Breast epithelium (tissue), 4 donors: ENCODE measurements around the gene CDH13. TPM values are rescaled to one million over a fixed set of nuclear protein-coding genes. Genes with fewer than 3 reads are reported as not detected.

Experiments used
- DNase-seq, 2 donors: peaks; one replicate each; pipeline ENCODE4 v3.0.0-alpha.2; 2019; ENCODE audit warnings: low spot score in 2 of 2
- H3K27ac ChIP-seq, 2 donors: fragments of 200-600 bp; sonication (generic) in 1 of 2; one replicate each; pipeline ENCODE4 v1.5.1; 2016 to 2019; ENCODE audit warnings: mild to moderate bottlenecking in 1 of 2
- H3K27me3 ChIP-seq, 2 donors: fragments of 200-600 bp; sonication (generic) in 1 of 2; one replicate each; pipeline versions ENCODE4 v1.5.1 to v1.6.0; 2017 to 2019; ENCODE audit warnings: control low read depth in 1 of 2, mild to moderate bottlenecking in 1 of 2
- H3K36me3 ChIP-seq: fragments of 200-600 bp; one replicate; pipeline ENCODE4 v1.5.1; 2019
- H3K4me1 ChIP-seq, 2 donors: fragments of 200-600 bp; sonication (generic); one replicate each; pipeline ENCODE4 v1.5.1; 2016 to 2019; ENCODE audit warnings: control low read depth in 1 of 2
- H3K4me3 ChIP-seq, 3 donors: fragments of 200-600 bp; sonication (generic); 1 replicate in 2 of 3; 2 replicates in 1 of 3; pipeline ENCODE4 v1.5.1; 2016 to 2019; ENCODE audit warnings: mild to moderate bottlenecking in 3 of 3, moderate library complexity in 2 of 3
- H3K9me3 ChIP-seq, 2 donors: fragments of 200-600 bp; sonication (generic) in 1 of 2; one replicate each; pipeline ENCODE4 v1.5.1; 2016 to 2019; ENCODE audit warnings: control low read depth in 1 of 2
- POLR2A ChIP-seq: fragments of 450-650 bp; IDR thresholded peaks from one replicate; pipeline ENCODE4 v1.6.1; 2016; ENCODE audit warnings: antibody characterized with exemption, mild to moderate bottlenecking, moderate library complexity
- POLR2AphosphoS5 ChIP-seq, 3 donors: sonication (generic); formaldehyde crosslinking; IDR thresholded peaks; one replicate each; pipeline ENCODE4 v1.6.1; 2017; ENCODE audit warnings: antibody characterized with exemption in 3 of 3
- intact Hi-C: fragments of 100-400 bp; cut with DNase I; formaldehyde crosslinking; loops from one replicate; pipeline ENCODE4 v1.15.1; 2023; ENCODE audit warnings: low total_unique reads
- total RNA-seq, 3 donors: library from RNA; depleted of rRNA; stranded (reverse); fragments of >200 nt; gene quantifications; one replicate each; pipeline ENCODE4 v1.1.0, GENCODE V29; 2016
- TF ChIP-seq, protein P1 (sequence below), 3 donors: fragments of 450-650 bp; IDR thresholded peaks; one replicate each; pipeline ENCODE4 v1.5.1; 2016 to 2017; ENCODE audit warnings: antibody characterized with exemption in 3 of 3, mild to moderate bottlenecking in 3 of 3, moderate library complexity in 3 of 3

CDH13 gene
- total RNA-seq, 3 donors from 2014 or later, result 6.0 to 13.1 (median 11.5) TPM

DNA sequence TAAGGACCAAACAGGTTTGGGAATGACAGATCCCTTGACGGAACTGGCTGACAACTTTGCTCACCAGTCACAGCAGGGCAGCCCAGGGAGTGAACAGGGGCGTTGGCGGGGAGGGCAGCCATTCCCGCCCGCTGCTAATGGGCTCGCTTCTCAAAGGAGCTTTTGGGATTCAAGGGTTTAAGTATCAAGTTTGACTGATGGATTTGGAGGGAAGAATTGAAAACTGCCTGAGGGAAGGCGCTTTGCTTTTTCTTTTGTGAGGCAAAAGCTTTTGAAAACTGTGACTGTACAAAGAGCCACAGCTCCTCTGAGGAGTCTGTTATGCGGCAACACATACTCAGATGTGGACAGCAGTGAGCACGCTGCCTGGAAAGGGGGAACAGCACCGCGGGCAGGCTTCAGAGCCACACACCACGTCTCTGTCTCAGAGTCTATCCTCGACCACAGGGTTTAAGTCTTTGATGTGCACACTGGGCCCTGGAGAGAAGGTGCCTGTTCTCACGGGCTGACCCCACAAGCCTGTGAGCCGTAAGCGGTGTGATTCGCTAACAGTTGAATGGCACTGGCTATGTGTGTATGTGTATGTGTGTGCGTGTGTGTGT lies 1101.1 kb downstream of the CDH13 start:
- no peaks in the 10 kb centered on the region for H3K36me3 ChIP-seq
- H3K9me3 ChIP-seq, result no peaks in the 10 kb centered on the region
- intact Hi-C loops, result no loop called here
- no peaks in the 10 kb centered on the region for H3K4me1 ChIP-seq
- TF ChIP-seq, protein P1, sequence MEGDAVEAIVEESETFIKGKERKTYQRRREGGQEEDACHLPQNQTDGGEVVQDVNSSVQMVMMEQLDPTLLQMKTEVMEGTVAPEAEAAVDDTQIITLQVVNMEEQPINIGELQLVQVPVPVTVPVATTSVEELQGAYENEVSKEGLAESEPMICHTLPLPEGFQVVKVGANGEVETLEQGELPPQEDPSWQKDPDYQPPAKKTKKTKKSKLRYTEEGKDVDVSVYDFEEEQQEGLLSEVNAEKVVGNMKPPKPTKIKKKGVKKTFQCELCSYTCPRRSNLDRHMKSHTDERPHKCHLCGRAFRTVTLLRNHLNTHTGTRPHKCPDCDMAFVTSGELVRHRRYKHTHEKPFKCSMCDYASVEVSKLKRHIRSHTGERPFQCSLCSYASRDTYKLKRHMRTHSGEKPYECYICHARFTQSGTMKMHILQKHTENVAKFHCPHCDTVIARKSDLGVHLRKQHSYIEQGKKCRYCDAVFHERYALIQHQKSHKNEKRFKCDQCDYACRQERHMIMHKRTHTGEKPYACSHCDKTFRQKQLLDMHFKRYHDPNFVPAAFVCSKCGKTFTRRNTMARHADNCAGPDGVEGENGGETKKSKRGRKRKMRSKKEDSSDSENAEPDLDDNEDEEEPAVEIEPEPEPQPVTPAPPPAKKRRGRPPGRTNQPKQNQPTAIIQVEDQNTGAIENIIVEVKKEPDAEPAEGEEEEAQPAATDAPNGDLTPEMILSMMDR (IDR thresholded peaks at IDR 0.05), result no peak
- TF ChIP-seq POLR2A (no peak), POLR2AphosphoS5 (IDR thresholded peaks at IDR 0.05) (no peak)
- no peak overlapping the region for H3K27ac ChIP-seq
- H3K27me3 ChIP-seq, result no peaks in the 10 kb centered on the region
- H3K4me3 ChIP-seq, result no peak overlapping the region
- no peak for DNase-seq

DNA sequence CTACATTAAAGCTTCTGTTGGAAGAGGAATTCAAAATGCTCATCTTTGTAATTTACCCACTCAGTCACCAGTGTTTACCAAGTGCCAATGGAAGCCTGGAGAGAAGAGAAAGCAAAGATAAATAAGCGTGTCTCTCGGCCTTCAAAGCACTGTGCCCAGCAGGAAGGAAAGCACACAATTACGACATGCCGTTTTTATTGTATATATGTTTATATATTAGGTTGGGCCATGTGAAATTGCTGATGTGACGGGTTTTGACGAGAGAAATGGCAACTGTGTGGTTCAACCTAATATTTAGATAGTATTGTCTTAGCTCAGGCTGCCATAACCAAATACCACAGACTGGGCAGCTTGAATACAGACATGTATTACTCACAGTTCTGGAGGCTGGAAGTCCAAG lies 1101.7 kb downstream of the CDH13 start:
- DNase-seq, result no peak
- no peak overlapping the region for H3K4me3 ChIP-seq
- H3K4me1 ChIP-seq, result no peaks in the 10 kb centered on the region
- H3K27ac ChIP-seq, result no peak overlapping the region
- TF ChIP-seq, protein P1 (IDR thresholded peaks at IDR 0.05), result no peak
- H3K36me3 ChIP-seq, result no peaks in the 10 kb centered on the region
- no peaks in the 10 kb centered on the region for H3K9me3 ChIP-seq
- intact Hi-C loops, result no loop called here
- H3K27me3 ChIP-seq, result no peaks in the 10 kb centered on the region

DNA sequence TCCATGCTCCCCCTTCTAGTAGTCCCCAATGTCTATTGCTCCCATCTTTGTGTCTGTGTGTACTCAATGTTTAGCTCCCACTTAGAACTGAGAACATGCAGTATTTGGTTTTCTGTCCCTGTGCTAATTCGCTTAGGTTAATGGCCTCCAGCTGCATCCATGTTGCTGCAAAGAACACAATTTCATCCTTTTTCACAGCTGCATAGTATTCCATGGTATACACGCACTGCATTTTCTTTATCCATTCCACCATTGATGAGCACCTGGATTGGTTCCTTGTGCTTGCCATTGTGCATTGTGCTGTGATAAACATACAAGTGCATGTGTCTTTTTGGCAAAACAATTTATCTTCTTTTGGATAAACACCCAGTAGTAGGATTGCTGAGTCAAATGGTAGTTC lies 1104.0 kb downstream of the CDH13 start:
- Histone ChIP-seq H3K27me3 (no peaks in the 10 kb centered on the region), H3K27ac (no peak overlapping the region), H3K4me1 (no peaks in the 10 kb centered on the region), H3K36me3 (no peaks in the 10 kb centered on the region), H3K4me3 (no peak overlapping the region), H3K9me3 (peaks cover 7 to 9% of the 10 kb centered on the region in 2 donors)
- no peak for TF ChIP-seq POLR2AphosphoS5 (IDR thresholded peaks at IDR 0.05)
- TF ChIP-seq POLR2A, result no peak
- TF ChIP-seq, protein P1 (IDR thresholded peaks at IDR 0.05), result no peak
- DNase-seq, result no peak
- intact Hi-C loops, result no loop called here

DNA sequence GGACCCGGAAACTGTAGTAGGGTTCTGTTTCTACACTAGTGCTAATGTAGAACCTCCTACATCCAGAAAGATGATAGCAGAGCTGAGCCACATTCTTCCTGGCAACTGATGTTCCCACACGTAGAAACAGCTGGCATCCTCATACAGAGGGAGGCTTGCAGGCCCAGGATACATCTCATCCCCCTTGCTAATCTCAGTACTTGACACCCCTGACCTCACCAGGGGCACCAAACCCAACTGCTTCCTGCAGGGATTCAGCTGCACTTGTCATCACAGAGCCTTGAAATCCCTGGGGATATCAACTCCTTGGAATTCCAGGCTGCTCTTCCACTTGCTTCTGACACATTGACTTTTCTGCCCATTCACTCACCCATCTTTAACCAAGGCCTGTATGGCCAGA lies 1105.8 kb downstream of the CDH13 start:
- TF ChIP-seq POLR2A (no peak), POLR2AphosphoS5 (IDR thresholded peaks at IDR 0.05) (no peak)
- TF ChIP-seq, protein P1 (IDR thresholded peaks at IDR 0.05), result no peak
- DNase-seq, result no peak
- Histone ChIP-seq H3K27ac (no peak overlapping the region), H3K27me3 (no peaks in the 10 kb centered on the region), H3K9me3 (peaks cover 7 to 9% of the 10 kb centered on the region in 2 donors), H3K4me3 (no peak overlapping the region), H3K4me1 (no peaks in the 10 kb centered on the region), H3K36me3 (no peaks in the 10 kb centered on the region)
- intact Hi-C loops, result no loop called here

DNA sequence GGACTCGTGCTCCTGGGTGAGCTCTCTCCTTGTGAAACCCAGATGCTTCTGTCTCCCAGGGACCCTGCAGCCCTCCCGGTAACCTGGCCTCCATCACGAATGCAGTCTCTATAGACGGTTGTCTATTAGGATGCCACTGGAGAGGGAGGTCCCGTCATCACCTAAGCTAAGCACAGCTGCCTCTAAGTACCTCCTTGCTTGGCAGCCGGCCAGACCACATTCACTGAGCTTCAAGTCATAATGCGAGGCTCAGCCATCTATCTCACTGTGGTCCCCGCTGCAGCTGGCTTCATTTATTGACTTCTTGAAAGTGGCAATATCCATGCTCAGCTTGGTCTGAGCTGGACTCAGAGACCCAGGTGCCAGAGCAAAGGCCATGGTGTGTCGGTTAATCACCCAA lies 1106.5 kb downstream of the CDH13 start:
- TF ChIP-seq, protein P1 (IDR thresholded peaks at IDR 0.05), result no peak
- TF ChIP-seq POLR2A (no peak), POLR2AphosphoS5 (IDR thresholded peaks at IDR 0.05) (no peak)

More for the DNA sequence above, 1106.5 kb downstream of the CDH13 start:
- Histone ChIP-seq H3K36me3 (no peaks in the 10 kb centered on the region), H3K4me3 (no peak overlapping the region), H3K27me3 (no peaks in the 10 kb centered on the region), H3K9me3 (peaks cover 7 to 9% of the 10 kb centered on the region in 2 donors), H3K4me1 (no peaks in the 10 kb centered on the region), H3K27ac (no peak overlapping the region)
- no peak for DNase-seq
- intact Hi-C loops, result no loop called here
